K562 (cell line): ENCODE data around the gene PPT2. TPM values are rescaled to one million over a fixed set of nuclear protein-coding genes. Genes with fewer than 3 reads are reported as not detected.

ENCODE experiments used
- DACH1 ChIP-seq: fragments of 450-650 bp; IDR thresholded peaks from 2 replicates; pipeline ENCODE4 v1.6.1; 2018; ENCODE audit not compliant: partially characterized antibody
- E2F3 ChIP-seq: fragments of 250-450 bp; sonication (Bioruptor Pico); IDR thresholded peaks from 2 replicates; pipeline ENCODE4 v1.4.0; 2020; ENCODE audit warnings: mild to moderate bottlenecking
- HLTF ChIP-seq: fragments of 450-650 bp; IDR thresholded peaks from 2 replicates; pipeline ENCODE4 v1.6.1; 2016
- KLF1 ChIP-seq: fragments of 450-650 bp; IDR thresholded peaks from 2 replicates; pipeline ENCODE4 v1.6.1; 2016; ENCODE audit warnings: missing genetic modification characterization, missing compliant biosample characterization
- NR2C1 ChIP-seq, 2 experiments: fragments of 450-650 bp; IDR thresholded peaks; 2 replicates each; pipeline ENCODE4 v1.6.1; 2017; ENCODE audit warnings: mild to moderate bottlenecking in 2 of 2, antibody characterized with exemption in 1 of 2, inconsistent platforms in 1 of 2, missing compliant biosample characterization in 1 of 2, missing genetic modification characterization in 1 of 2
- TAF7 ChIP-seq: fragments of 450-650 bp; IDR thresholded peaks from 2 replicates; pipeline ENCODE4 v1.6.1; 2016; ENCODE audit warnings: missing genetic modification characterization, missing compliant biosample characterization
- ZNF444 ChIP-seq: fragments of 250-450 bp; sonication (Bioruptor Pico); IDR thresholded peaks from 2 replicates; pipeline ENCODE4 v1.4.0; 2020; ENCODE audit warnings: mild to moderate bottlenecking, moderate library complexity
- polyA plus RNA-seq, 8 experiments: library from polyadenylated mRNA; depleted of rRNA in 4 of 8; stranded (reverse) in 5 of 8; unstranded in 3 of 8; fragments of >200 nt; fragmentation: Nextera tagmentation in 2 of 8; fragmentation: Illumina TruSeq in 1 of 8; extraction: Ambion mirVana in 2 of 8; extraction: Trizol in 1 of 8; gene quantifications; 2 replicates each; pipeline versions ENCODE4 v1.2.1 to v1.2.3, GENCODE V29; 2011 to 2014; ENCODE audit warnings: inconsistent platforms in 1 of 8, missing spikeins in 1 of 8
- total RNA-seq, 7 experiments: library from RNA; depleted of rRNA in 6 of 7; stranded (reverse); fragments of >200 nt in 6 of 7; fragmentation: Illumina TruSeq in 2 of 7; extraction: Trizol in 2 of 7; gene quantifications; 2 replicates each; pipeline versions ENCODE4 v1.2.1 to v1.2.3, GENCODE V29; 2011 to 2021; ENCODE audit warnings: low replicate concordance in 1 of 7
- TF ChIP-seq, protein P1 (sequence below): fragments of 250-450 bp; sonication (Bioruptor Pico); IDR thresholded peaks from 2 replicates; pipeline ENCODE4 v1.4.0; 2020
- TF ChIP-seq, protein P2 (sequence below), 2 experiments: IDR thresholded peaks; 2 replicates each; pipeline ENCODE4 v1.6.1; 2011; ENCODE audit warnings: borderline replicate concordance in 1 of 2, control low read depth in 1 of 2, low read depth in 1 of 2, low read length in 1 of 2, mild to moderate bottlenecking in 1 of 2, mixed read lengths in 1 of 2, moderate library complexity in 1 of 2; ENCODE audit not compliant: insufficient read depth in 1 of 2, insufficient read length in 1 of 2, poor library complexity in 1 of 2, severe bottlenecking in 1 of 2; ENCODE audit errors: extremely low read depth in 1 of 2
- TF ChIP-seq, protein P3 (sequence below): sonication (generic); formaldehyde crosslinking; IDR thresholded peaks from 2 replicates; pipeline ENCODE4 v1.8.0; 2023; ENCODE audit warnings: mild to moderate bottlenecking, missing genetic modification reagents
- TF ChIP-seq, protein P4 (sequence below), 2 experiments: fragments of 450-650 bp in 1 of 2; sonication (generic) in 1 of 2; formaldehyde crosslinking; conservative IDR thresholded peaks; 2 replicates each; pipeline versions ENCODE4 v1.4.0 to v1.8.1; 2020 to 2022; ENCODE audit warnings: mild to moderate bottlenecking in 1 of 2, missing genetic modification reagents in 1 of 2
- TF ChIP-seq, protein P5 (sequence below): fragments of 250-450 bp; sonication (Bioruptor Pico); IDR thresholded peaks from 2 replicates; pipeline ENCODE4 v1.4.0; 2020; ENCODE audit warnings: mild to moderate bottlenecking, moderate library complexity, borderline replicate concordance

PPT2 gene
- total and polyA plus RNA-seq, 9 of the 15 experiments (the other 6 are each of a cell fraction or from before 2014, with no cell fraction given): 27.4 to 98.8 (median 69.9) TPM

DNA sequence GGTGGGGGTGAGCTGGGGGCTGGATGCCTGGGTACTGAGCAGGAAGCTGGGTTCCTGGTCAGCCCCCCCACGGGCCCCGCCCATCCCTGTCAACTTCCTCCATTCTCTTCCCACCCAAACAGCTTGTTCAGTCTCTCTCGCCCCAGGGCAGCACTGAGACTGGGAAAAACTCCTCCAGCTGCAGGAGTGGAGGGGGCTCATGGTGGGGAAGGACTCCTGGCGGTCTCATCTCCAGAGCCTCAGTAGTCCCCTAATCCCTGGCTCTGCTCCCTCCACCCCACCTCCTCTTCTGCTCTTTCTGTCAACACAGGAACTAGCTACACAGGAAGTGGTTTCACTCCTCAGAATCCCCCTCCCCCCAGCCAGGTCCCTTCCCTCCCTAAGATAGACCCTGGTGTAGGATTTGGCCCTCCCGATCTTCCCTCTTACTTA, 38.7 kb downstream of the PPT2 start, which contains the start of gene GPSM3 (continued):
- TF ChIP-seq, protein P1, sequence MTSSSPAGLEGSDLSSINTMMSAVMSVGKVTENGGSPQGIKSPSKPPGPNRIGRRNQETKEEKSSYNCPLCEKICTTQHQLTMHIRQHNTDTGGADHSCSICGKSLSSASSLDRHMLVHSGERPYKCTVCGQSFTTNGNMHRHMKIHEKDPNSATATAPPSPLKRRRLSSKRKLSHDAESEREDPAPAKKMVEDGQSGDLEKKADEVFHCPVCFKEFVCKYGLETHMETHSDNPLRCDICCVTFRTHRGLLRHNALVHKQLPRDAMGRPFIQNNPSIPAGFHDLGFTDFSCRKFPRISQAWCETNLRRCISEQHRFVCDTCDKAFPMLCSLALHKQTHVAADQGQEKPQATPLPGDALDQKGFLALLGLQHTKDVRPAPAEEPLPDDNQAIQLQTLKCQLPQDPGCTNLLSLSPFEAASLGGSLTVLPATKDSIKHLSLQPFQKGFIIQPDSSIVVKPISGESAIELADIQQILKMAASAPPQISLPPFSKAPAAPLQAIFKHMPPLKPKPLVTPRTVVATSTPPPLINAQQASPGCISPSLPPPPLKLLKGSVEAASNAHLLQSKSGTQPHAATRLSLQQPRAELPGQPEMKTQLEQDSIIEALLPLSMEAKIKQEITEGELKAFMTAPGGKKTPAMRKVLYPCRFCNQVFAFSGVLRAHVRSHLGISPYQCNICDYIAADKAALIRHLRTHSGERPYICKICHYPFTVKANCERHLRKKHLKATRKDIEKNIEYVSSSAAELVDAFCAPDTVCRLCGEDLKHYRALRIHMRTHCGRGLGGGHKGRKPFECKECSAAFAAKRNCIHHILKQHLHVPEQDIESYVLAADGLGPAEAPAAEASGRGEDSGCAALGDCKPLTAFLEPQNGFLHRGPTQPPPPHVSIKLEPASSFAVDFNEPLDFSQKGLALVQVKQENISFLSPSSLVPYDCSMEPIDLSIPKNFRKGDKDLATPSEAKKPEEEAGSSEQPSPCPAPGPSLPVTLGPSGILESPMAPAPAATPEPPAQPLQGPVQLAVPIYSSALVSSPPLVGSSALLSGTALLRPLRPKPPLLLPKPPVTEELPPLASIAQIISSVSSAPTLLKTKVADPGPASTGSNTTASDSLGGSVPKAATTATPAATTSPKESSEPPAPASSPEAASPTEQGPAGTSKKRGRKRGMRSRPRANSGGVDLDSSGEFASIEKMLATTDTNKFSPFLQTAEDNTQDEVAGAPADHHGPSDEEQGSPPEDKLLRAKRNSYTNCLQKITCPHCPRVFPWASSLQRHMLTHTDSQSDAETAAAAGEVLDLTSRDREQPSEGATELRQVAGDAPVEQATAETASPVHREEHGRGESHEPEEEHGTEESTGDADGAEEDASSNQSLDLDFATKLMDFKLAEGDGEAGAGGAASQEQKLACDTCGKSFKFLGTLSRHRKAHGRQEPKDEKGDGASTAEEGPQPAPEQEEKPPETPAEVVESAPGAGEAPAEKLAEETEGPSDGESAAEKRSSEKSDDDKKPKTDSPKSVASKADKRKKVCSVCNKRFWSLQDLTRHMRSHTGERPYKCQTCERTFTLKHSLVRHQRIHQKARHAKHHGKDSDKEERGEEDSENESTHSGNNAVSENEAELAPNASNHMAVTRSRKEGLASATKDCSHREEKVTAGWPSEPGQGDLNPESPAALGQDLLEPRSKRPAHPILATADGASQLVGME (CRISPR knock-in tag): 0 out of 2 replicates have a peak, but pooled peaks have one; percentile 43
- TF ChIP-seq TAF7 (peak; percentile 41; the same call in 1 of the 2 replicates), ZNF444 (peak; percentile 79; the same call in 1 of the 2 replicates), NR2C1 (IDR thresholded peaks at IDR 0.05) (peak; percentile 89), NR2C1 (tag; IDR thresholded peaks at IDR 0.05) (peak; percentile 92), KLF1 (tag) (0 out of 2 replicates have a peak, but pooled peaks have one; percentile 22), E2F3 (0 out of 2 replicates have a peak, but pooled peaks have one; percentile 13), HLTF (no peak), DACH1 (no peak)
- TF ChIP-seq, protein P2, sequence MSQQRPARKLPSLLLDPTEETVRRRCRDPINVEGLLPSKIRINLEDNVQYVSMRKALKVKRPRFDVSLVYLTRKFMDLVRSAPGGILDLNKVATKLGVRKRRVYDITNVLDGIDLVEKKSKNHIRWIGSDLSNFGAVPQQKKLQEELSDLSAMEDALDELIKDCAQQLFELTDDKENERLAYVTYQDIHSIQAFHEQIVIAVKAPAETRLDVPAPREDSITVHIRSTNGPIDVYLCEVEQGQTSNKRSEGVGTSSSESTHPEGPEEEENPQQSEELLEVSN (IDR thresholded peaks at IDR 0.05; ENCODE audit: borderline replicate concordance in 1 of 2, extremely low read depth in 1 of 2, insufficient read depth in 1 of 2, insufficient read length in 1 of 2, low read depth in 1 of 2, low read length in 1 of 2, poor library complexity in 1 of 2, severe bottlenecking in 1 of 2): no peak
- TF ChIP-seq, protein P3, sequence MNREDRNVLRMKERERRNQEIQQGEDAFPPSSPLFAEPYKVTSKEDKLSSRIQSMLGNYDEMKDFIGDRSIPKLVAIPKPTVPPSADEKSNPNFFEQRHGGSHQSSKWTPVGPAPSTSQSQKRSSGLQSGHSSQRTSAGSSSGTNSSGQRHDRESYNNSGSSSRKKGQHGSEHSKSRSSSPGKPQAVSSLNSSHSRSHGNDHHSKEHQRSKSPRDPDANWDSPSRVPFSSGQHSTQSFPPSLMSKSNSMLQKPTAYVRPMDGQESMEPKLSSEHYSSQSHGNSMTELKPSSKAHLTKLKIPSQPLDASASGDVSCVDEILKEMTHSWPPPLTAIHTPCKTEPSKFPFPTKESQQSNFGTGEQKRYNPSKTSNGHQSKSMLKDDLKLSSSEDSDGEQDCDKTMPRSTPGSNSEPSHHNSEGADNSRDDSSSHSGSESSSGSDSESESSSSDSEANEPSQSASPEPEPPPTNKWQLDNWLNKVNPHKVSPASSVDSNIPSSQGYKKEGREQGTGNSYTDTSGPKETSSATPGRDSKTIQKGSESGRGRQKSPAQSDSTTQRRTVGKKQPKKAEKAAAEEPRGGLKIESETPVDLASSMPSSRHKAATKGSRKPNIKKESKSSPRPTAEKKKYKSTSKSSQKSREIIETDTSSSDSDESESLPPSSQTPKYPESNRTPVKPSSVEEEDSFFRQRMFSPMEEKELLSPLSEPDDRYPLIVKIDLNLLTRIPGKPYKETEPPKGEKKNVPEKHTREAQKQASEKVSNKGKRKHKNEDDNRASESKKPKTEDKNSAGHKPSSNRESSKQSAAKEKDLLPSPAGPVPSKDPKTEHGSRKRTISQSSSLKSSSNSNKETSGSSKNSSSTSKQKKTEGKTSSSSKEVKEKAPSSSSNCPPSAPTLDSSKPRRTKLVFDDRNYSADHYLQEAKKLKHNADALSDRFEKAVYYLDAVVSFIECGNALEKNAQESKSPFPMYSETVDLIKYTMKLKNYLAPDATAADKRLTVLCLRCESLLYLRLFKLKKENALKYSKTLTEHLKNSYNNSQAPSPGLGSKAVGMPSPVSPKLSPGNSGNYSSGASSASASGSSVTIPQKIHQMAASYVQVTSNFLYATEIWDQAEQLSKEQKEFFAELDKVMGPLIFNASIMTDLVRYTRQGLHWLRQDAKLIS (CRISPR knock-in tag): no peak
- TF ChIP-seq, protein P4, sequence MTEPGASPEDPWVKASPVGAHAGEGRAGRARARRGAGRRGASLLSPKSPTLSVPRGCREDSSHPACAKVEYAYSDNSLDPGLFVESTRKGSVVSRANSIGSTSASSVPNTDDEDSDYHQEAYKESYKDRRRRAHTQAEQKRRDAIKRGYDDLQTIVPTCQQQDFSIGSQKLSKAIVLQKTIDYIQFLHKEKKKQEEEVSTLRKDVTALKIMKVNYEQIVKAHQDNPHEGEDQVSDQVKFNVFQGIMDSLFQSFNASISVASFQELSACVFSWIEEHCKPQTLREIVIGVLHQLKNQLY (CRISPR knock-in tag; conservative IDR thresholded peaks at IDR 0.05): peak in 1 of 2 experiments; percentile 12; a peak in 1 of 4 replicates
- TF ChIP-seq, protein P5, sequence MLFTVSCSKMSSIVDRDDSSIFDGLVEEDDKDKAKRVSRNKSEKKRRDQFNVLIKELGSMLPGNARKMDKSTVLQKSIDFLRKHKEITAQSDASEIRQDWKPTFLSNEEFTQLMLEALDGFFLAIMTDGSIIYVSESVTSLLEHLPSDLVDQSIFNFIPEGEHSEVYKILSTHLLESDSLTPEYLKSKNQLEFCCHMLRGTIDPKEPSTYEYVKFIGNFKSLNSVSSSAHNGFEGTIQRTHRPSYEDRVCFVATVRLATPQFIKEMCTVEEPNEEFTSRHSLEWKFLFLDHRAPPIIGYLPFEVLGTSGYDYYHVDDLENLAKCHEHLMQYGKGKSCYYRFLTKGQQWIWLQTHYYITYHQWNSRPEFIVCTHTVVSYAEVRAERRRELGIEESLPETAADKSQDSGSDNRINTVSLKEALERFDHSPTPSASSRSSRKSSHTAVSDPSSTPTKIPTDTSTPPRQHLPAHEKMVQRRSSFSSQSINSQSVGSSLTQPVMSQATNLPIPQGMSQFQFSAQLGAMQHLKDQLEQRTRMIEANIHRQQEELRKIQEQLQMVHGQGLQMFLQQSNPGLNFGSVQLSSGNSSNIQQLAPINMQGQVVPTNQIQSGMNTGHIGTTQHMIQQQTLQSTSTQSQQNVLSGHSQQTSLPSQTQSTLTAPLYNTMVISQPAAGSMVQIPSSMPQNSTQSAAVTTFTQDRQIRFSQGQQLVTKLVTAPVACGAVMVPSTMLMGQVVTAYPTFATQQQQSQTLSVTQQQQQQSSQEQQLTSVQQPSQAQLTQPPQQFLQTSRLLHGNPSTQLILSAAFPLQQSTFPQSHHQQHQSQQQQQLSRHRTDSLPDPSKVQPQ (CRISPR knock-in tag): no peak
